Spleen (tissue), 7 donors: ENCODE results near the gene DCST2.

Experiments
- POLR2A ChIP-seq, 3 donors: fragments of 450-650 bp; IDR thresholded peaks; one replicate each; pipeline ENCODE4 v1.5.1; 2017; ENCODE audit warnings: antibody characterized with exemption in 3 of 3, mild to moderate bottlenecking in 1 of 3
- POLR2AphosphoS5 ChIP-seq, 3 donors: sonication (generic); formaldehyde crosslinking; IDR thresholded peaks; one replicate each; pipeline ENCODE4 v1.5.1; 2017; ENCODE audit warnings: antibody characterized with exemption in 3 of 3
- TF ChIP-seq, protein P1 (sequence below), 11 experiments: fragments of 200-600 bp in 7 of 11; fragments of 450-650 bp in 4 of 11; sonication (generic) in 4 of 11; IDR thresholded peaks in 8 of 11; conservative IDR thresholded peaks in 3 of 11; 1 replicate in 7 of 11; 2 replicates in 4 of 11; pipeline versions ENCODE4 v1.4.0 to v1.8.0; 2016 to 2021; ENCODE audit warnings: antibody characterized with exemption in 11 of 11, inconsistent platforms in 4 of 11, mild to moderate bottlenecking in 1 of 11
- donor health status: DM: no; HTN: no; CAD: no; lungs with moderate emphysema.
- donor health status: DM: no; HTN: no; CAD: no.
- donor health status: DM: no; HTN: no; CAD: no.

DNA sequence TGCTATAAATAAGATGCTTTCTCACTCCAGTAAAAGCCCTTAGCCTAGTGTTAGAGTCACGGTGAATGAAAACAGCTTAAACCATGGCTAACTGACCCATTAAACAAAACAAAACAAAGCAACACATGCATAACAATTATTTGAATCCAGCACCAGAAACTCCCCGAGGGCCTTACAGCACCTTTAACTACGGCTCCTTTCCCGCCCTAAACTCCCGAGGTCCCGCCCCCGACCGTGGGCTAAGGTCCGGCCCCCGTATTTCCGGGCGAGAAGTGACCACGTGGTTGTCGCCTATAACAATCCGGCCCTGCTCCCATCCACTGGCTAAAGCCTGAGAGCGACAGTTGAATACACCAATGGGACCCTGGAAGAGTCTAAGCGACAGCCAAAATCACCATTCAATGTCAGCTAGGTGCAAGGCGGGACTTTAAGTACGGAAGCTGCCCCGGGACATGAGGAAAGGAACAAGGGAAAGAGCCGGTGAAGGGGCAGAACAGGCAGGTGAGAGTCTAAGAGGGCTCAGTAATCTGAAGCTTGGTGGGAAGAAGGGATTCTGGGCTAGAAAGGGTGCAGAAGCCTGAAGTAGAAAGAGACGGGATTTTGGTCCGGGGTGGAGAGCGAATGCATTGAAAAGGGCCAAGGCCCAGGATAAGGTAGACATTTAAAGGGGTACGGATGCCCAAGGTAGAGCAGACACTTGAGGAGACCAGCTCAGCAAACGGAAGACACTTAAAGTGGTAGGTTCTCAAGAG lies 50.5 kb downstream of the DCST2 start, which contains the start of gene FLAD1:
- peak; percentile 65 to 84 (median 81) for TF ChIP-seq POLR2AphosphoS5 (IDR thresholded peaks at IDR 0.05)
- TF ChIP-seq, protein P1, sequence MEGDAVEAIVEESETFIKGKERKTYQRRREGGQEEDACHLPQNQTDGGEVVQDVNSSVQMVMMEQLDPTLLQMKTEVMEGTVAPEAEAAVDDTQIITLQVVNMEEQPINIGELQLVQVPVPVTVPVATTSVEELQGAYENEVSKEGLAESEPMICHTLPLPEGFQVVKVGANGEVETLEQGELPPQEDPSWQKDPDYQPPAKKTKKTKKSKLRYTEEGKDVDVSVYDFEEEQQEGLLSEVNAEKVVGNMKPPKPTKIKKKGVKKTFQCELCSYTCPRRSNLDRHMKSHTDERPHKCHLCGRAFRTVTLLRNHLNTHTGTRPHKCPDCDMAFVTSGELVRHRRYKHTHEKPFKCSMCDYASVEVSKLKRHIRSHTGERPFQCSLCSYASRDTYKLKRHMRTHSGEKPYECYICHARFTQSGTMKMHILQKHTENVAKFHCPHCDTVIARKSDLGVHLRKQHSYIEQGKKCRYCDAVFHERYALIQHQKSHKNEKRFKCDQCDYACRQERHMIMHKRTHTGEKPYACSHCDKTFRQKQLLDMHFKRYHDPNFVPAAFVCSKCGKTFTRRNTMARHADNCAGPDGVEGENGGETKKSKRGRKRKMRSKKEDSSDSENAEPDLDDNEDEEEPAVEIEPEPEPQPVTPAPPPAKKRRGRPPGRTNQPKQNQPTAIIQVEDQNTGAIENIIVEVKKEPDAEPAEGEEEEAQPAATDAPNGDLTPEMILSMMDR (IDR thresholded peaks at IDR 0.05 in 8 of 11, conservative IDR thresholded peaks at IDR 0.05 in 3 of 11), result peak in 3 of 11 experiments; percentile 14 to 33 (median 21)
- peak in 1 of 3 donors; percentile 30 for TF ChIP-seq POLR2A (IDR thresholded peaks at IDR 0.05)
